K562 (cell line): Measurements from ENCODE around the gene ZBTB14. TPM values are rescaled to one million over a fixed set of nuclear protein-coding genes. Genes with fewer than 3 reads are reported as not detected.

ENCODE experiments used
- ATAC-seq: fragments of 200-7000 bp; cut with Tn5 transposase; 3 replicates; pipeline ENCODE4 v1.9.1; 2020; ENCODE audit warnings: moderate library complexity
- BruUV-seq: library from RNA; stranded (reverse); fragments of 400-500 nt; replicated peaks from 2 replicates; lab custom pipeline; 2021; lab: Mats Ljungman, UMichigan
- CTCF ChIA-PET: fragments of 300-600 bp; formaldehyde crosslinking; extraction: SDS; loops from one replicate; lab custom pipeline; 2021; ENCODE audit warnings: low intra/inter-chr PET ratio; lab: Yijun Ruan, JAX
- POLR2A ChIA-PET: fragments of 300-600, 350-650 bp; sonication (Branson Sonifier 250); formaldehyde crosslinking; extraction: SDS; loops from one replicate; lab custom pipeline; 2021; ENCODE audit warnings: antibody characterized with exemption, inconsistent platforms; lab: Yijun Ruan, JAX
- DNase-seq, 4 experiments: peaks; one replicate each; pipeline versions ENCODE4 v3.0.0 to v3.0.0-alpha.2; 2011 to 2018; ENCODE audit warnings: low spot score in 3 of 4, mixed read lengths in 3 of 4; ENCODE audit errors: extremely low read depth in 1 of 4
- FAIRE-seq: peaks from 2 replicates; lab custom pipeline; 2011; peaks lifted over from hg19 to GRCh38; lab: Jason Lieb, UNC
- H2AFZ ChIP-seq: 2 replicates; pipeline ENCODE4 v1.6.0; 2011; ENCODE audit warnings: low read depth, low read length, control low read depth, inconsistent platforms
- H3K27ac ChIP-seq: fragments of 200-600 bp; 3 replicates; pipeline ENCODE4 v1.8.0; 2011; ENCODE audit warnings: low read depth, mild to moderate bottlenecking, control low read depth, inconsistent platforms, low read length, moderate library complexity, mixed read lengths; ENCODE audit errors: extremely low read depth
- H3K27me3 ChIP-seq, 2 experiments: fragments of 300-600 bp in 1 of 2; 2 replicates in 1 of 2; 3 replicates in 1 of 2; pipeline versions ENCODE4 v1.6.0 to v1.8.0; 2011; ENCODE audit warnings: inconsistent platforms in 2 of 2, low read length in 2 of 2, mild to moderate bottlenecking in 1 of 2, mixed read lengths in 1 of 2, moderate library complexity in 1 of 2; ENCODE audit not compliant: control insufficient read depth in 2 of 2, insufficient read depth in 2 of 2
- H3K36me3 ChIP-seq: fragments of 300-600 bp; 3 replicates; pipeline ENCODE4 v1.8.0; 2011; ENCODE audit warnings: mild to moderate bottlenecking, low read length, inconsistent platforms; ENCODE audit not compliant: control insufficient read depth, insufficient read depth
- H3K4me1 ChIP-seq, 2 experiments: fragments of 200-600 bp in 1 of 2; replicated peaks in 1 of 2; 2 replicates in 1 of 2; 3 replicates in 1 of 2; pipeline versions ENCODE4 v1.5.1 to v1.8.0; 2011; ENCODE audit warnings: inconsistent platforms in 2 of 2, low read length in 2 of 2, mild to moderate bottlenecking in 1 of 2, mixed read lengths in 1 of 2, moderate library complexity in 1 of 2; ENCODE audit not compliant: control insufficient read depth in 2 of 2, insufficient read depth in 2 of 2
- H3K4me2 ChIP-seq: 2 replicates; pipeline ENCODE4 v1.6.1; 2011; ENCODE audit warnings: low read length, control low read depth, inconsistent platforms, mixed read lengths; ENCODE audit not compliant: insufficient read depth
- H3K4me3 ChIP-seq: fragments of 200-600 bp; sonication (generic), shearing (Covaris generic); 2 replicates; pipeline ENCODE4 v1.5.1; 2016; ENCODE audit warnings: control low read depth, inconsistent platforms
- H3K79me2 ChIP-seq: fragments of 200-600 bp; 3 replicates; pipeline ENCODE4 v1.8.0; 2011; ENCODE audit warnings: low read length, inconsistent platforms; ENCODE audit not compliant: control insufficient read depth, insufficient read depth
- H3K9ac ChIP-seq, 2 experiments: 2 replicates each; pipeline versions ENCODE4 v1.6.0 to v1.6.1; 2011; ENCODE audit warnings: low read depth in 2 of 2, low read length in 2 of 2, control low read depth in 1 of 2, inconsistent platforms in 1 of 2, mild to moderate bottlenecking in 1 of 2, mixed read lengths in 1 of 2; ENCODE audit not compliant: insufficient read depth in 1 of 2
- H3K9me1 ChIP-seq: one replicate; pipeline ENCODE4 v1.6.0; 2011; ENCODE audit warnings: inconsistent platforms, mild to moderate bottlenecking, low read length, moderate library complexity; ENCODE audit not compliant: control insufficient read depth, insufficient read depth
- H3K9me3 ChIP-seq: replicated peaks from 2 replicates; pipeline ENCODE4 v1.5.1; 2011; ENCODE audit warnings: low read depth, low read length, inconsistent platforms; ENCODE audit not compliant: control insufficient read depth, insufficient read depth
- H4K20me1 ChIP-seq: replicated peaks from 2 replicates; pipeline ENCODE4 v1.6.1; 2011; ENCODE audit warnings: low read length, inconsistent platforms, mixed read lengths; ENCODE audit not compliant: control insufficient read depth, insufficient read depth
- ARHGAP35 ChIP-seq: fragments of 450-650 bp; IDR thresholded peaks from 2 replicates; pipeline ENCODE4 v1.6.1; 2018; ENCODE audit not compliant: partially characterized antibody
- ESRRB ChIP-seq: fragments of 250-450 bp; sonication (Bioruptor Pico); IDR thresholded peaks from 2 replicates; pipeline ENCODE4 v1.5.0; 2020; ENCODE audit warnings: mild to moderate bottlenecking, moderate library complexity, borderline replicate concordance
- NFRKB ChIP-seq: fragments of 450-650 bp; IDR thresholded peaks from 2 replicates; pipeline ENCODE4 v1.6.1; 2016; ENCODE audit warnings: low read depth
- POLR2A ChIP-seq: fragments of 450-650 bp; conservative IDR thresholded peaks from 2 replicates; pipeline ENCODE4 v1.6.1; 2016
- SIX5 ChIP-seq, 2 experiments: IDR thresholded peaks; 2 replicates each; pipeline ENCODE4 v1.6.1; 2011; ENCODE audit warnings: low read length in 2 of 2, borderline replicate concordance in 1 of 2, low read depth in 1 of 2, mild to moderate bottlenecking in 1 of 2, moderate library complexity in 1 of 2; ENCODE audit not compliant: insufficient read depth in 1 of 2
- TBP ChIP-seq: optimal IDR thresholded peaks from 2 replicates; pipeline ENCODE3; 2011; ENCODE audit warnings: low read depth, low read length, improper control_type of control experiment
- ZNF165 ChIP-seq: fragments of 250-450 bp; sonication (Bioruptor Pico); IDR thresholded peaks from 2 replicates; pipeline ENCODE4 v1.4.0; 2020; ENCODE audit warnings: borderline replicate concordance
- in situ Hi-C: fragments of 300-500 bp; cut with MboI; formaldehyde crosslinking; loops from 4 replicates; pipeline ENCODE4 v1.15.0; 2018; ENCODE audit warnings: inconsistent platforms, mixed read lengths
- intact Hi-C: fragments of 100-400 bp; cut with micrococcal nuclease; formaldehyde crosslinking; loops from 2 replicates; pipeline ENCODE4 v1.14.2; 2022
- polyA plus RNA-seq, 8 experiments: library from polyadenylated mRNA; depleted of rRNA in 4 of 8; stranded (reverse) in 5 of 8; unstranded in 3 of 8; fragments of >200 nt; fragmentation: Nextera tagmentation in 2 of 8; fragmentation: Illumina TruSeq in 1 of 8; extraction: Ambion mirVana in 2 of 8; extraction: Trizol in 1 of 8; gene quantifications; 2 replicates each; pipeline versions ENCODE4 v1.2.1 to v1.2.3, GENCODE V29; 2011 to 2014; ENCODE audit warnings: inconsistent platforms in 1 of 8, missing spikeins in 1 of 8
- total RNA-seq, 7 experiments: library from RNA; depleted of rRNA in 6 of 7; stranded (reverse); fragments of >200 nt in 6 of 7; fragmentation: Illumina TruSeq in 2 of 7; extraction: Trizol in 2 of 7; gene quantifications; 2 replicates each; pipeline versions ENCODE4 v1.2.1 to v1.2.3, GENCODE V29; 2011 to 2021; ENCODE audit warnings: low replicate concordance in 1 of 7
- TF ChIP-seq, protein P1 (sequence below), 2 experiments: fragments of 150-350 bp in 1 of 2; IDR thresholded peaks; 2 replicates each; pipeline ENCODE4 v1.6.1; 2012 to 2016; ENCODE audit warnings: low read depth in 2 of 2, low read length in 2 of 2, mild to moderate bottlenecking in 1 of 2, moderate library complexity in 1 of 2
- TF ChIP-seq, protein P2 (sequence below), 2 experiments: fragments of 450-650 bp; formaldehyde crosslinking in 1 of 2; IDR thresholded peaks; 2 replicates each; pipeline versions ENCODE4 v1.4.0 to v1.6.1; 2014 to 2020; ENCODE audit warnings: mild to moderate bottlenecking in 2 of 2, borderline replicate concordance in 1 of 2, low read depth in 1 of 2
- TF ChIP-seq, protein P3 (sequence below), 2 experiments: fragments of 450-650 bp; conservative IDR thresholded peaks; 2 replicates each; pipeline ENCODE4 v1.6.1; 2017; ENCODE audit warnings: mild to moderate bottlenecking in 2 of 2, moderate library complexity in 2 of 2

The ZBTB14 gene
- total and polyA plus RNA-seq, 9 of the 15 experiments (the other 6 are each of a cell fraction or from before 2014, with no cell fraction given), result 2.8 to 12.6 (median 9.0) TPM

DNA sequence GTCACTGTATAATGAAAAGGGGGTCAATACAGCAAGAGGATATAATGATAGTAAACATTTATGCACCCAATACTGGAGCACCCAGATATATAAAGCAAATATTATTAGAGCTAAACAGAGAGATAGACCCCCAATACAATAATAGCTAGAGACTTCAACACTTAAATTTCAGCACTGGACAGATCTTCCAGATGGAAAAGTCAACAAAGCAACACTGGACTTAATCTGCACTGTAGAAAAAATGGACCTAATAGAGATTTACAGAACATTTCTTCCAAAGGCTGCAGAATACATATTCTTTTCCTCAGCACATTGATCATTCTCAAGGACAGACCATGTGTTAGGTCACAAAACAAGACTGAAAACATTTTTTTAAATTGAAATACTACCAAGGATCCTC lies 26.7 kb downstream of the ZBTB14 start:
- DNase-seq (no peak), ATAC-seq (no peak), FAIRE-seq (no peak)
- POLR2A ChIA-PET, result no interaction called here
- Histone ChIP-seq H3K36me3 (no peaks in the 10 kb centered on the region), H3K79me2 (no peaks in the 10 kb centered on the region), H4K20me1 (no peaks in the 10 kb centered on the region), H3K4me3 (no peak overlapping the region), H3K9me1 (no peaks in the 10 kb centered on the region), H3K27ac (no peak overlapping the region), H3K27me3 (no peaks in the 10 kb centered on the region), H3K4me2 (no peak overlapping the region), H3K9ac (no peak overlapping the region), H2AFZ (no peak overlapping the region), H3K4me1 (no peaks in the 10 kb centered on the region), H3K9me3 (no peaks in the 10 kb centered on the region)
- no TSS peak for BruUV-seq
- intact Hi-C loops (no loop called here), in situ Hi-C loops (no loop called here)
- CTCF ChIA-PET, result no interaction called here
- TF ChIP-seq ARHGAP35 (no peak), SIX5 (IDR thresholded peaks at IDR 0.05; ENCODE audit: borderline replicate concordance in 1 of 2, insufficient read depth in 1 of 2, low read depth in 1 of 2, low read length in 2 of 2) (no peak), ZNF165 (no peak), NFRKB (no peak), ESRRB (CRISPR knock-in tag) (no peak), TBP (no peak), POLR2A (no peak)
- TF ChIP-seq, protein P1, sequence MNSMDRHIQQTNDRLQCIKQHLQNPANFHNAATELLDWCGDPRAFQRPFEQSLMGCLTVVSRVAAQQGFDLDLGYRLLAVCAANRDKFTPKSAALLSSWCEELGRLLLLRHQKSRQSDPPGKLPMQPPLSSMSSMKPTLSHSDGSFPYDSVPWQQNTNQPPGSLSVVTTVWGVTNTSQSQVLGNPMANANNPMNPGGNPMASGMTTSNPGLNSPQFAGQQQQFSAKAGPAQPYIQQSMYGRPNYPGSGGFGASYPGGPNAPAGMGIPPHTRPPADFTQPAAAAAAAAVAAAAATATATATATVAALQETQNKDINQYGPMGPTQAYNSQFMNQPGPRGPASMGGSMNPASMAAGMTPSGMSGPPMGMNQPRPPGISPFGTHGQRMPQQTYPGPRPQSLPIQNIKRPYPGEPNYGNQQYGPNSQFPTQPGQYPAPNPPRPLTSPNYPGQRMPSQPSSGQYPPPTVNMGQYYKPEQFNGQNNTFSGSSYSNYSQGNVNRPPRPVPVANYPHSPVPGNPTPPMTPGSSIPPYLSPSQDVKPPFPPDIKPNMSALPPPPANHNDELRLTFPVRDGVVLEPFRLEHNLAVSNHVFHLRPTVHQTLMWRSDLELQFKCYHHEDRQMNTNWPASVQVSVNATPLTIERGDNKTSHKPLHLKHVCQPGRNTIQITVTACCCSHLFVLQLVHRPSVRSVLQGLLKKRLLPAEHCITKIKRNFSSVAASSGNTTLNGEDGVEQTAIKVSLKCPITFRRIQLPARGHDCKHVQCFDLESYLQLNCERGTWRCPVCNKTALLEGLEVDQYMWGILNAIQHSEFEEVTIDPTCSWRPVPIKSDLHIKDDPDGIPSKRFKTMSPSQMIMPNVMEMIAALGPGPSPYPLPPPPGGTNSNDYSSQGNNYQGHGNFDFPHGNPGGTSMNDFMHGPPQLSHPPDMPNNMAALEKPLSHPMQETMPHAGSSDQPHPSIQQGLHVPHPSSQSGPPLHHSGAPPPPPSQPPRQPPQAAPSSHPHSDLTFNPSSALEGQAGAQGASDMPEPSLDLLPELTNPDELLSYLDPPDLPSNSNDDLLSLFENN (IDR thresholded peaks at IDR 0.05; ENCODE audit: low read depth in 2 of 2, low read length in 2 of 2), result no peak
- TF ChIP-seq, protein P2, sequence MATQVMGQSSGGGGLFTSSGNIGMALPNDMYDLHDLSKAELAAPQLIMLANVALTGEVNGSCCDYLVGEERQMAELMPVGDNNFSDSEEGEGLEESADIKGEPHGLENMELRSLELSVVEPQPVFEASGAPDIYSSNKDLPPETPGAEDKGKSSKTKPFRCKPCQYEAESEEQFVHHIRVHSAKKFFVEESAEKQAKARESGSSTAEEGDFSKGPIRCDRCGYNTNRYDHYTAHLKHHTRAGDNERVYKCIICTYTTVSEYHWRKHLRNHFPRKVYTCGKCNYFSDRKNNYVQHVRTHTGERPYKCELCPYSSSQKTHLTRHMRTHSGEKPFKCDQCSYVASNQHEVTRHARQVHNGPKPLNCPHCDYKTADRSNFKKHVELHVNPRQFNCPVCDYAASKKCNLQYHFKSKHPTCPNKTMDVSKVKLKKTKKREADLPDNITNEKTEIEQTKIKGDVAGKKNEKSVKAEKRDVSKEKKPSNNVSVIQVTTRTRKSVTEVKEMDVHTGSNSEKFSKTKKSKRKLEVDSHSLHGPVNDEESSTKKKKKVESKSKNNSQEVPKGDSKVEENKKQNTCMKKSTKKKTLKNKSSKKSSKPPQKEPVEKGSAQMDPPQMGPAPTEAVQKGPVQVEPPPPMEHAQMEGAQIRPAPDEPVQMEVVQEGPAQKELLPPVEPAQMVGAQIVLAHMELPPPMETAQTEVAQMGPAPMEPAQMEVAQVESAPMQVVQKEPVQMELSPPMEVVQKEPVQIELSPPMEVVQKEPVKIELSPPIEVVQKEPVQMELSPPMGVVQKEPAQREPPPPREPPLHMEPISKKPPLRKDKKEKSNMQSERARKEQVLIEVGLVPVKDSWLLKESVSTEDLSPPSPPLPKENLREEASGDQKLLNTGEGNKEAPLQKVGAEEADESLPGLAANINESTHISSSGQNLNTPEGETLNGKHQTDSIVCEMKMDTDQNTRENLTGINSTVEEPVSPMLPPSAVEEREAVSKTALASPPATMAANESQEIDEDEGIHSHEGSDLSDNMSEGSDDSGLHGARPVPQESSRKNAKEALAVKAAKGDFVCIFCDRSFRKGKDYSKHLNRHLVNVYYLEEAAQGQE (IDR thresholded peaks at IDR 0.05; ENCODE audit: borderline replicate concordance), result peak; percentile 83
- TF ChIP-seq, protein P2 (CRISPR knock-in tag; IDR thresholded peaks at IDR 0.05; ENCODE audit: low read depth), result no peak
- TF ChIP-seq, protein P3, sequence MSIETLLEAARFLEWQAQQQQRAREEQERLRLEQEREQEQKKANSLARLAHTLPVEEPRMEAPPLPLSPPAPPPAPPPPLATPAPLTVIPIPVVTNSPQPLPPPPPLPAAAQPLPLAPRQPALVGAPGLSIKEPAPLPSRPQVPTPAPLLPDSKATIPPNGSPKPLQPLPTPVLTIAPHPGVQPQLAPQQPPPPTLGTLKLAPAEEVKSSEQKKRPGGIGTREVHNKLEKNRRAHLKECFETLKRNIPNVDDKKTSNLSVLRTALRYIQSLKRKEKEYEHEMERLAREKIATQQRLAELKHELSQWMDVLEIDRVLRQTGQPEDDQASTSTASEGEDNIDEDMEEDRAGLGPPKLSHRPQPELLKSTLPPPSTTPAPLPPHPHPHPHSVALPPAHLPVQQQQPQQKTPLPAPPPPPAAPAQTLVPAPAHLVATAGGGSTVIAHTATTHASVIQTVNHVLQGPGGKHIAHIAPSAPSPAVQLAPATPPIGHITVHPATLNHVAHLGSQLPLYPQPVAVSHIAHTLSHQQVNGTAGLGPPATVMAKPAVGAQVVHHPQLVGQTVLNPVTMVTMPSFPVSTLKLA (conservative IDR thresholded peaks at IDR 0.05), result no peak
